Rectal smooth muscle tissue (tissue), 1 donor: ENCODE results near the gene SLC6A1.

Experiments
- H3K27ac ChIP-seq: one replicate; pipeline ENCODE4 v1.7.0; 2013; ENCODE audit warnings: low read depth, low read length, inconsistent platforms
- H3K27me3 ChIP-seq: one replicate; pipeline ENCODE4 v1.7.0; 2013; ENCODE audit warnings: low read length; ENCODE audit not compliant: control insufficient read depth, insufficient read depth
- H3K36me3 ChIP-seq: one replicate; pipeline ENCODE4 v1.7.0; 2013; ENCODE audit warnings: low read length; ENCODE audit not compliant: control insufficient read depth, insufficient read depth
- H3K4me1 ChIP-seq: one replicate; pipeline ENCODE4 v1.7.0; 2013; ENCODE audit warnings: low read length; ENCODE audit not compliant: control insufficient read depth, insufficient read depth
- H3K4me3 ChIP-seq: one replicate; pipeline ENCODE4 v1.7.0; 2013; ENCODE audit warnings: low read length
- H3K9ac ChIP-seq: one replicate; pipeline ENCODE4 v1.7.0; 2013; ENCODE audit warnings: low read length

The SLC6A1 gene

DNA sequence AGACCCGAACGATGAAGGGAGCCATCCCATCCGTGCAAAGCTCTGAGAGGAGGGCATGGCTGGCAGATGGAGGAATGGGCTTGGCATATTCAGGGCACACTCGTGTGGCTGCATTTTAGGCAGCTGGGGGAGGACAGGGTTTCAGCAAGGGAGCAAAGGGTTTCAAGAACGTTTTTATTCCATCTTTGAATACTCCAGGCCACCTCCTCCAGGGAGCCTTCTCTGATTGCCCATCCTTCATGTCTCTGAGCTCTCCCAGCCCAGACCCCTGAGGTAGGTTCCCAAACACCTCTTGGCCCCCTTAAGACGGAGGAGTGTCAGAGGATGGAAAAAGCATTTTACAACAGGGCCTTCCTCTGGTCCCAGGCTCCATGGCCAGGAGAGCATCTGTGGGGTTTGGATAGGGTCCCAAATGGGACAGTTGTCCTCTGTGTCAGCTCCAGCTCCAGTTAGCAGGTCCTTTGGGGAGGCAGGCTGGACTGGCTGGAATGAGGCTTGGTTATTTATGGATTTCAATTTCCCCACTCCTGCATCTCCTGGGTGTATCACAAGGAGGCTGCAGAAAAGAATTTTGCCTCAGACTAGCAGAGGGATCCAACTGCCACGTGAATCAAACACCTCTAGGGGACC is 17.7 kb upstream of the SLC6A1 start:
- Histone ChIP-seq H3K9ac (no peak overlapping the region), H3K4me3 (no peak overlapping the region), H3K4me1 (no peaks in the 10 kb centered on the region), H3K36me3 (no peaks in the 10 kb centered on the region), H3K27ac (no peak overlapping the region), H3K27me3 (peaks cover 2% of the 10 kb centered on the region)

DNA sequence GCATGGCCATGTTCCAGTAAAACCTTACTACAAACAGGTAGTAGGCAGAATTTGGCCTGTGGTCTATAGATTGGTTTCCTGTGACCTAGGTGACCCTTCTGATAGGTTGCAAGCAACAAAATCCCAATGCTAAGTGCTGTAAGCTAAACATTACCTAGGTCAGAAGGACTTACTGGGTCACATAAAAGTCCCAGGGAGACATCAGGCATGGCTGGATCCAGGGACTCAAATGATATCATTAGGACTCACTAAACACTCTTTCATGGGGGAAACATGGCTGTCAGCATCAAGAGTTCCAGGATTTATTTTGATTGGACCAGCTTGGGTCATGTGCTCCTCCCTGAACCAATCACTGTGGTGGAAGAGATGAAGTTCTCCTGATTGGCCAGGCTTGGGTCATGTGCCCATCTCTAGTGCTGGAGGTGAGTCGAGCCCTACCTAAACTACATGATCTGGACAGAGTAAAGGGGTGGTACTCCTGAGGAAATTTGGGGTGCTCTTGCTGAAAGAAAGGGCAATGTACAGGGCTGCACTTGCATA is 16.8 kb upstream of the SLC6A1 start:
- Histone ChIP-seq H3K27me3 (peaks cover 2% of the 10 kb centered on the region), H3K9ac (no peak overlapping the region), H3K4me3 (no peak overlapping the region), H3K36me3 (no peaks in the 10 kb centered on the region), H3K27ac (no peak overlapping the region), H3K4me1 (no peaks in the 10 kb centered on the region)

DNA sequence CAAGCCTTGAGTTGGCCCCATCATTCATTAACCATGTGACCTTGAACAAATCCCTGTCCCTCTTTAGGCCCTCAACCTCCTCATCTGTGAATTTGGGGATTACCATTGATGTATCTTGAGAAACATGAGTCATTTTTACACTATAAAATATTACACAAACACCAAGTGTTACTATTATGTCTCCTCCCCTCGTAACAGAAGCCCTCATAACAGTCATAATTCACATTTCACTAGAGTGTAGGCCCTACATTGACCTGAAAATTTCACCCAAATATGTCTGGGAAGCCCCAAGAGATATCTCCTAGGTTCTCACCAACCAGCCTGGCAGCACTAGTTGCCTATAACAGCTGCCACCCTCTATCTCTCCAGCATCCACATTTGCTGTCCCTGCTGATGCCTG is 15.8 kb upstream of the SLC6A1 start:
- Histone ChIP-seq H3K4me3 (no peak overlapping the region), H3K27me3 (no peaks in the 10 kb centered on the region), H3K36me3 (no peaks in the 10 kb centered on the region), H3K9ac (no peak overlapping the region), H3K4me1 (no peaks in the 10 kb centered on the region), H3K27ac (no peak overlapping the region)

DNA sequence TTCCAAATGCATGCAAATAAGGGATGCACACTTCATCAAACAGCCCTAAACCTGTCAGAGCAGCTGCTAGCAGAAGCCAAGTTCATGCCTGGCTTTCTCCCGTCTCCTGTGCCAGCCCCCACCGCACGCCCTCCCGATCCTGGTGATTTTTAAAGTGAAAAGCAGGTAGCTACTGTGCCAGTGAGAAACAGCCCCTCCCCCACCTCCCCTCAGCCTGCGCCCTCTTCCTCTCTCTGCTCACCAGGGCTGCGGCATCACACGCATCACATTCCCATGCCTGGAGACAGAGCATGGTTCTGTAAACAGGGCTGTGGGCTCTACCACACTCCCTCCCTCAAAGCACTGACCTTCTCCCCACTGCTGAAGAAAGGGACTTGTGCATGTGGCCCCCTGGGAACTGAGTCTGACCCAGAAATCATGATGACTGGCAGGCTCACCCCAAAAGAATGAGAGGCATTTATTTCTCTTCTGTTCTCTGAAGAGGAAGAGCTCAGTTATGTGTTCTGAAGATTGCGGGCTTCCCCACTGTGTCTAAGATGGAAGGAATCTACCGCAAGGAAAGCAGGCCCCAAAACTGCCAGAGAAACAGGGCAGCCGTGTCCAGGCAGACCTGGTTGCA is 14.5 kb upstream of the SLC6A1 start:
- Histone ChIP-seq H3K36me3 (no peaks in the 10 kb centered on the region), H3K4me3 (no peak overlapping the region), H3K9ac (no peak overlapping the region), H3K27me3 (no peaks in the 10 kb centered on the region), H3K27ac (no peak overlapping the region), H3K4me1 (no peaks in the 10 kb centered on the region)

DNA sequence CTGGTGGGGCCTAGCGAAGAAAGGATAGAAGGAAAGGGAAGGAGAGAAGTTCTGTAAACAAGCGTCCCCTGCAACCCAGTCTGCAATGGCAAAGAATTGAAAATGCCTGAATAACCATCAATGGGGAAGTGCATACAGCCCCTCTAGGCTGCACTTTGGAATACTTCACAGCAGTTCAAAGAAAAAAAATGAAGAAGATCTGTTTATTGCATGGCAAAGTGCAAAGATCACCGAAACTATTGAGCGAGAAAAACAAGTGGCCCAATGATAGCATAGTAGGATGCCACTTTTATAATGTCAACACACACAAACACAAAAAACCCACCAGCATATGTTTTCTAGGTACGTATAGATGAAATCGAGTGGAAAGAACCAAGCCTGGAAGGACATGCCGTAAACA is 13.6 kb upstream of the SLC6A1 start:
- H3K27me3 ChIP-seq = no peaks in the 10 kb centered on the region
- no peaks in the 10 kb centered on the region for H3K4me1 ChIP-seq
- H3K4me3 ChIP-seq = no peak overlapping the region
- no peaks in the 10 kb centered on the region for H3K36me3 ChIP-seq
- no peak overlapping the region for H3K27ac ChIP-seq
- H3K9ac ChIP-seq = no peak overlapping the region

DNA sequence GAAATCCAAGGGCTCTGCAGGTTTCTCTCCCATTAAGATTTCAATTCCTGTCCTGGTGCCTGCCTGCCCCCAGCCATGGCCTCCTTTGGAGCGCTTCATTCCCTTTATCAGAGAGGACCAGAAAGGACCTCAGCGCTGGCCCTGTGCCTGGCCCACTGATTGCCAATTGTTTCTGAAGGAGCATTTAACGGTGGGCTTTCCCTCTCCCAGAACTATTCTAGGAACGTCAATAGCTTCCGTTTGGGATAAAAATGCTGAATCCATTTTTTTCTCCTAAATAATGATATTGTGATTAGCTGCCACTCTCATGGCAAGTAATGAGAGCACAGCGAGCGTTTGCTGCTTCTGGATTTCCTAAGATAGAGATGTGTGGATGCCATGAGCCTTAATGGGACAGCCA is 12.2 kb upstream of the SLC6A1 start:
- no peak overlapping the region for H3K9ac ChIP-seq
- H3K27ac ChIP-seq = no peak overlapping the region
- H3K27me3 ChIP-seq = no peaks in the 10 kb centered on the region
- H3K4me1 ChIP-seq = no peaks in the 10 kb centered on the region
- H3K4me3 ChIP-seq = no peak overlapping the region
- no peaks in the 10 kb centered on the region for H3K36me3 ChIP-seq

DNA sequence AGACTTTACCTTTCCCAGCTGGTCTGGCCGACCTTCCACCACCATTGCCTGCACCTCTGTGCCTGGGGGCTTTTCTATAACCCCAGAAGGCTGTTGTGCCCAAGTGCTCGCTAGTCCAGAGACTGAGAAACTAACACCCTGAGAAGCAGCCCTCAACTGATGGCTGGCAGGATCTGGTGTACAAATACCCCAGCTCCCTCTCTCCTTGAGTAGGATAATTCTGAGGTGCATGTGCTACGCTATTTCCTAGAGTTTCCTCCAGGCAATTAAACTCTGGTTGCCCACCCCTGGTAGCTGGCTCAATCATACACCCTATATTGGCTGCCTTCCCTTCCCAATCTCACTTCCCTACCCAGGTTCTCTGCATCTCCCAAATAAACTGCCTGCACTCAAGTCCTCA is 11.5 kb upstream of the SLC6A1 start:
- Histone ChIP-seq H3K36me3 (no peaks in the 10 kb centered on the region), H3K27me3 (no peaks in the 10 kb centered on the region), H3K27ac (no peak overlapping the region), H3K4me1 (no peaks in the 10 kb centered on the region), H3K9ac (no peak overlapping the region), H3K4me3 (no peak overlapping the region)

DNA sequence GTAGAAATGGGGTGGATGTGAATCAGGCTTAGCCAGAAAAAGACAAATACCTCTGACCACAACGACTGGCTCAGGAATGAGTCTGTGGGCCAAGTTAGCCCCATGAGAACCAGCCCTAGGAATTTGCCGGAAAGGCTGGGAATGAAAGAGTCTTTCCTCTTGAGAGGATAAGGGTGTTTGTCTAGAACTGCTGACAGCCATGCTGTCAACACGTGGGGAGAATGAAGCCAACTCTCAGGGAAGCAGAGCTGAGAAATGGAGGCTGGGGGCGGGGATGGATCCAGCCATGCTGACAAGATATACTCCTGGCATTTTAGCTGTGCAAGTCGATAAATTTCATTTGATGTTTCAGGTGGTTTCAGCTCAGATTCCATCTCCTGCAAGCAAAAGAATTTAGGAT is 10.6 kb upstream of the SLC6A1 start:
- Histone ChIP-seq H3K4me1 (no peaks in the 10 kb centered on the region), H3K27ac (no peak overlapping the region), H3K27me3 (peaks cover 2% of the 10 kb centered on the region), H3K4me3 (no peak overlapping the region), H3K36me3 (no peaks in the 10 kb centered on the region), H3K9ac (no peak overlapping the region)

DNA sequence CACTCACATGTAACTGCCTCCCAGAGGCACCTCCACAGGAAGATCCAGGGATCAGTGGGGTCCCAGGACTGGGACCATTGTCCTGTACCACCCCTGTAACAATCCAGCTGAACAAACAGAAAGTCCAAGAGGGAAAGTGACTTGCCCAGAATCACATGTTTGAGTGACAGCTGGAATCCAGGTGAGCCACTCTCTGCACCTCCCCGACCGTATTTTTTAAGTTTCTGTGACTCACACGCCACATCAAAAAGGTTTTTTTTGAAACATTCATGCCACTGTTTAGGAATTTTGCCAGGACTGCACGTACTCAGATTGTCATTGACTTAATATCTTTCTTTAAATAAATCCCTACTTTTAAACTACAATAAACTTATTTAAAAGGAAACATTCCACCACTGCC is 9.8 kb upstream of the SLC6A1 start:
- no peaks in the 10 kb centered on the region for H3K4me1 ChIP-seq
- no peaks in the 10 kb centered on the region for H3K36me3 ChIP-seq
- H3K9ac ChIP-seq = peak overlapping the region; percentile 35
- H3K27ac ChIP-seq = no peak overlapping the region
- peaks cover 2% of the 10 kb centered on the region for H3K27me3 ChIP-seq
- no peak overlapping the region for H3K4me3 ChIP-seq

DNA sequence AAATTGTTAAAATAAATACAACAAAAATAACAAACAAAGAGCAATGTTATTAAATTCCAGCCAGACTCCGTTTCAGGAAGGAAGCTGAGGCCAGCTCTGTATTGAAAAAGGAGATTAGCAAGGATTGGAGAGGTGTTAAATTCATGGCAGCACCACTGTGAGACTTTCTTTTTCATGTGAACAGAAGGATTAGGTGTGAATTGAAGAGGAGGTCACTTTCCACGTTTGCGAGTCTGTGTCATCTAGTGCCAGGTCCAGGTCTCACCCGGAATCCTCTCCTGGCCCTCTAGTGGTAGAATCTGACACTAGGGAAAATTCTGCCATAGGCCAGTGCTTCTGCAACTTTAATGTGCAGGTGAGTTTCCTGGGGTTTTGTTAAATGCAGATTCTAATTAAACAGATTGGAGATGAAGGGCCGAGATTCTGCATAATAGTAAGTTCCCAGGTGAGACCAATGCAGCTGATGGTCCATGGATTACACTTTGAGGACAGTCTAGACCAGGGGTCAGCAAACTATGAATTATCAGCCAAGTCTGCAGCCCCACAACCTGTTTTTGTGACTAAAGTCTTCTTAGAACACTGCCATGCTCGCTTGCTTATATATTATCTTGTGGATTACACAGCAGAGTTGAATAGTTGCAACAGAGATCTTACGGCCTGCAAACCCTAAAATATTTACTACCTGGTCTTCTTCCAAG is 9.2 kb upstream of the SLC6A1 start:
- Histone ChIP-seq H3K4me1 (no peaks in the 10 kb centered on the region), H3K27ac (no peak overlapping the region), H3K4me3 (no peak overlapping the region), H3K9ac (no peak overlapping the region), H3K27me3 (peaks cover 2% of the 10 kb centered on the region), H3K36me3 (no peaks in the 10 kb centered on the region)

DNA sequence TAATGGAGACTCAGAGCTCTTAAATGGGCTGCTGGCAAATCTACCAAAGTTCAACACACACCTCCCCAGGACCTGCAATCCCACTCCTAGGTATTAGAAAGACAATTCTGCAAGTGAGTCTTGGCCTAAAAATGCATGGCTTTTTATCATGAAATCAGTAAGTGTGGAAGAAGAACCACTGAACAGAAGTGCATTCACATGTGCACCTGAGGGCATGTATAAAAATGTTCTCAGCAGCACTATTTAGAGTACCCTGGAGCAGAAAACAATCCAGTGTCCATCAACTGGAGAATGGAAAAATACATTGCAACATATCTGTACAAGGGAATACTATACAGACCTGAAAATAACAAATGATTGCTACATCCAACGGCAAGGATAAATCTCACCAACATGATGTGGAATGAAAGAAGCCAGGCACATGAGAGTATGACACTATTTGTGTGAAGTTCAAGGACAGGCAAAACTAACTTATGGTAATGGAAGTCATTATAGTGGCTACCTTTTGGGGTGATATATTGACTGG is 8.1 kb upstream of the SLC6A1 start:
- Histone ChIP-seq H3K36me3 (no peaks in the 10 kb centered on the region), H3K4me1 (no peaks in the 10 kb centered on the region), H3K4me3 (no peak overlapping the region), H3K27me3 (peaks cover 2% of the 10 kb centered on the region), H3K9ac (no peak overlapping the region), H3K27ac (no peak overlapping the region)

DNA sequence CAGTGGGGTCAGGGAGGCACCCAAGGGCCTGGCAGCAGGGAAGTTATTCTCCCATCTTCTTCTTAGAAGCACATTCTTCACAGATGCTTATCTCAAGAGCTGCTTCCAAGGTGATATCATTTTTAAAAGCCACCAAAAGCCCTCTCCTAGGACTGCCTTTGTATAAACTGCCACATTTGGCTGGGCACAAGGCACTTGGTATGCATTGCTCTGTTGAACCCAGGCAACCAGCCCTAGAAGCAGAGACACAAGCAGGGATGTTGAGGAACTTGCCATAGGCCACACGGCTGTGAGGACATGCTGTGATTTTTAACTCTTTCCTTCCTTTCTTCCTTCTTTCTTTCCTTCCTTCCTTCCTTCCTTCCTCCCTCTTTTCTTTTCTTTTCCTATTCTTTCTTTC is 7.4 kb upstream of the SLC6A1 start:
- H3K27me3 ChIP-seq = peaks cover 2% of the 10 kb centered on the region
- H3K4me1 ChIP-seq = no peaks in the 10 kb centered on the region
- H3K9ac ChIP-seq = no peak overlapping the region
- H3K27ac ChIP-seq = no peak overlapping the region
- no peak overlapping the region for H3K4me3 ChIP-seq
- H3K36me3 ChIP-seq = no peaks in the 10 kb centered on the region
